ENCODE results near the gene WNT7B.

DNA sequence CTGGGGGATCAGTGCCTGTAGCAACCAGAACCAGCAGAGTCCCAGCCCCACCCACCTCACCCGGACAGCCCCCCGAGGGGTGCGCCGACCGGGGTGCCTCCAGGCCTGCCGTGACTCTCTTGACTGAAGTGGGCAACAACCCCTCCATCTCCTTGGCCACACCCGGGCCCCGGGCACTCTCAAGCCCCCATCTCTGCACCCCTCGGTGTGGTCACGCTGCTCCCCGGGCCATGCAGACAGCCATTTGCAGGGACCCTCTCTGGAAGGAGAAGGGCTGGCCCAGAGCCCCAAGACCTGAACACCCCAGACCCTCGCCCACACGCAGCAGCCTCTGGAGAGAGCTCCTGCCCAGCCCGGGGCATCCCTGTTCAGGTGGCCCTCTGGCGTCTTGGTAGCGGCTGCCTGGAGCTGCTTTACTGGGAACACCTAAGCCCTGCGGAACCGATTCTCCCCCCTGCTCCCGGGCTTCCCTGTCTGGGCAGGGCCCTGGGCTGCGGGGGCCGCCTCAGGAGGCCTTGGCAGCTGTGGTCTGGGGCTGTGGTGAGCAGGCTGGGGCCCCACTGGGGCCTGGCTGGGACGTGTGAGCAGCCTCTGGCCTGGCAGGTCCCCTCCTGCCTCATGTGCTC is 84.9 kb downstream of the WNT7B start:
- TF ChIP-seq, protein P1, sequence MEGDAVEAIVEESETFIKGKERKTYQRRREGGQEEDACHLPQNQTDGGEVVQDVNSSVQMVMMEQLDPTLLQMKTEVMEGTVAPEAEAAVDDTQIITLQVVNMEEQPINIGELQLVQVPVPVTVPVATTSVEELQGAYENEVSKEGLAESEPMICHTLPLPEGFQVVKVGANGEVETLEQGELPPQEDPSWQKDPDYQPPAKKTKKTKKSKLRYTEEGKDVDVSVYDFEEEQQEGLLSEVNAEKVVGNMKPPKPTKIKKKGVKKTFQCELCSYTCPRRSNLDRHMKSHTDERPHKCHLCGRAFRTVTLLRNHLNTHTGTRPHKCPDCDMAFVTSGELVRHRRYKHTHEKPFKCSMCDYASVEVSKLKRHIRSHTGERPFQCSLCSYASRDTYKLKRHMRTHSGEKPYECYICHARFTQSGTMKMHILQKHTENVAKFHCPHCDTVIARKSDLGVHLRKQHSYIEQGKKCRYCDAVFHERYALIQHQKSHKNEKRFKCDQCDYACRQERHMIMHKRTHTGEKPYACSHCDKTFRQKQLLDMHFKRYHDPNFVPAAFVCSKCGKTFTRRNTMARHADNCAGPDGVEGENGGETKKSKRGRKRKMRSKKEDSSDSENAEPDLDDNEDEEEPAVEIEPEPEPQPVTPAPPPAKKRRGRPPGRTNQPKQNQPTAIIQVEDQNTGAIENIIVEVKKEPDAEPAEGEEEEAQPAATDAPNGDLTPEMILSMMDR (IDR thresholded peaks at IDR 0.05; ENCODE audit: low read length): no peak
- no peak for TF ChIP-seq EZH2 (optimal IDR thresholded peaks at IDR 0.05; ENCODE audit: low read depth, low read length)
- TF ChIP-seq EZH2phosphoT487 (IDR thresholded peaks at IDR 0.05; ENCODE audit: low read length): no peak

Measured in MM.1S (cell line).